Caco-2 (cell line): ENCODE data around the gene ADAM15. TPM values are rescaled to one million over a fixed set of nuclear protein-coding genes. Genes with fewer than 3 reads are reported as not detected.
A peak's percentile ranks its signal among the peaks of the same experiment; 100 is the strongest.

Experiments
- BruUV-seq: library from RNA; stranded (reverse); fragments of 400-500 nt; replicated peaks from 2 replicates; lab custom pipeline; 2021; lab: Mats Ljungman, UMichigan
- CTCF ChIA-PET: fragments of 300-600 bp; sonication (Branson Sonifier 250); formaldehyde crosslinking; loops from one replicate; lab custom pipeline; 2022; ENCODE audit warnings: antibody characterized with exemption; lab: Charles Lee
- POLR2A ChIA-PET: fragments of 300-600 bp; sonication (Branson Sonifier 250); formaldehyde crosslinking; loops from one replicate; lab custom pipeline; 2022; ENCODE audit warnings: antibody characterized with exemption; lab: Charles Lee
- DNase-seq, 2 experiments: peaks; one replicate each; pipeline versions ENCODE4 v3.0.0 to v3.0.0-alpha.2; 2020 to 2022
- H3K27me3 ChIP-seq: replicated peaks from 2 replicates; pipeline ENCODE4 v1.6.0; 2011; ENCODE audit warnings: low read length; ENCODE audit not compliant: control insufficient read depth, insufficient read depth
- H3K36me3 ChIP-seq: 2 replicates; pipeline ENCODE4 v1.5.1; 2011; ENCODE audit warnings: low read length; ENCODE audit not compliant: control insufficient read depth, insufficient read depth
- H3K4me1 ChIP-seq: fragments of 250-450 bp; sonication (Bioruptor Pico); 2 replicates; pipeline ENCODE4 v1.5.1; 2020; ENCODE audit warnings: mild to moderate bottlenecking
- H3K4me3 ChIP-seq: 2 replicates; pipeline ENCODE4 v1.5.1; 2011; ENCODE audit warnings: low read depth, mild to moderate bottlenecking, control low read depth, low read length
- H3K9me3 ChIP-seq: fragments of 250-450 bp; sonication (Bioruptor Pico); 2 replicates; pipeline ENCODE4 v1.5.1; 2020; ENCODE audit warnings: mild to moderate bottlenecking, moderate library complexity
- H3K27ac Mint-ChIP-seq: one replicate; pipeline ENCODE4 v1.8.0; 2022; ENCODE audit warnings: mixed read lengths; ENCODE audit not compliant: unreplicated experiment
- H3K27me3 Mint-ChIP-seq: one replicate; pipeline ENCODE4 v1.8.0; 2022; ENCODE audit warnings: mixed read lengths; ENCODE audit not compliant: insufficient read depth, unreplicated experiment
- H3K36me3 Mint-ChIP-seq: one replicate; pipeline ENCODE4 v1.8.0; 2022; ENCODE audit warnings: mild to moderate bottlenecking, mixed read lengths; ENCODE audit not compliant: insufficient read depth, unreplicated experiment
- H3K4me1 Mint-ChIP-seq: one replicate; pipeline ENCODE4 v1.8.0; 2022; ENCODE audit warnings: low read depth, mixed read lengths; ENCODE audit not compliant: unreplicated experiment
- H3K4me3 Mint-ChIP-seq: one replicate; pipeline ENCODE4 v1.8.0; 2022; ENCODE audit warnings: mild to moderate bottlenecking, moderate library complexity, mixed read lengths; ENCODE audit not compliant: unreplicated experiment
- H3K9me3 Mint-ChIP-seq: one replicate; pipeline ENCODE4 v1.8.0; 2022; ENCODE audit warnings: mixed read lengths; ENCODE audit not compliant: unreplicated experiment
- intact Hi-C: fragments of 100-400 bp; cut with micrococcal nuclease; formaldehyde crosslinking; loops from one replicate; pipeline ENCODE4 v1.10.0; 2022; ENCODE audit not compliant: unreplicated experiment
- total RNA-seq: library from RNA; stranded (reverse); gene quantifications from 2 replicates; pipeline ENCODE4 v1.2.3, GENCODE V29; 2022
- TF ChIP-seq, protein P1 (sequence below), 2 experiments: fragments of 200-600 bp in 1 of 2; IDR thresholded peaks; 1 replicate in 1 of 2; 2 replicates in 1 of 2; pipeline versions ENCODE4 v1.5.1 to v1.8.0; 2011 to 2022; ENCODE audit warnings: antibody characterized with exemption in 1 of 2, control low read depth in 1 of 2, inconsistent platforms in 1 of 2, low read depth in 1 of 2, low read length in 1 of 2, mild to moderate bottlenecking in 1 of 2, moderate library complexity in 1 of 2; ENCODE audit not compliant: insufficient read depth in 1 of 2, severe bottlenecking in 1 of 2, unreplicated experiment in 1 of 2

The ADAM15 gene
- total RNA-seq, 1 experiment from 2014 or later = 44.0 TPM

GRCh38 chr1:155063550-155064110 lies 12.5 kb downstream of the ADAM15 start, which contains the start of gene EFNA4:
EFNA4 (plus strand) TSS chr1:155063740; CDS start chr1:155063824, 84 bp downstream.
- H3K4me3 Mint-ChIP-seq = peak within 1 kb of the TSS; percentile 86
- 0 out of 2 replicates have a peak, but pooled peaks cover 19% of the 10 kb centered on the region for H3K4me1 ChIP-seq
- TF ChIP-seq, protein P1, sequence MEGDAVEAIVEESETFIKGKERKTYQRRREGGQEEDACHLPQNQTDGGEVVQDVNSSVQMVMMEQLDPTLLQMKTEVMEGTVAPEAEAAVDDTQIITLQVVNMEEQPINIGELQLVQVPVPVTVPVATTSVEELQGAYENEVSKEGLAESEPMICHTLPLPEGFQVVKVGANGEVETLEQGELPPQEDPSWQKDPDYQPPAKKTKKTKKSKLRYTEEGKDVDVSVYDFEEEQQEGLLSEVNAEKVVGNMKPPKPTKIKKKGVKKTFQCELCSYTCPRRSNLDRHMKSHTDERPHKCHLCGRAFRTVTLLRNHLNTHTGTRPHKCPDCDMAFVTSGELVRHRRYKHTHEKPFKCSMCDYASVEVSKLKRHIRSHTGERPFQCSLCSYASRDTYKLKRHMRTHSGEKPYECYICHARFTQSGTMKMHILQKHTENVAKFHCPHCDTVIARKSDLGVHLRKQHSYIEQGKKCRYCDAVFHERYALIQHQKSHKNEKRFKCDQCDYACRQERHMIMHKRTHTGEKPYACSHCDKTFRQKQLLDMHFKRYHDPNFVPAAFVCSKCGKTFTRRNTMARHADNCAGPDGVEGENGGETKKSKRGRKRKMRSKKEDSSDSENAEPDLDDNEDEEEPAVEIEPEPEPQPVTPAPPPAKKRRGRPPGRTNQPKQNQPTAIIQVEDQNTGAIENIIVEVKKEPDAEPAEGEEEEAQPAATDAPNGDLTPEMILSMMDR (IDR thresholded peaks at IDR 0.05; ENCODE audit: insufficient read depth in 1 of 2, low read depth in 1 of 2, low read length in 1 of 2, severe bottlenecking in 1 of 2, unreplicated experiment in 1 of 2) = no peak
- H3K4me1 Mint-ChIP-seq = peaks cover 22% of the 10 kb centered on the region
- peaks cover 2% of the 10 kb centered on the region; the same call in 1 of the 2 replicates for H3K36me3 ChIP-seq
- ChIA-PET CTCF (interaction anchor here (0.6 to 3.7 kb wide), 3 partner anchors 13 to 23 kb away, joined by 4 to 39 read pairs (median 11); partner anchors contain the start of gene ADAM15), POLR2A (interaction anchor here (0.5 to 1.6 kb wide), 4 partner anchors 12 to 794 kb away, joined by 3 to 6 read pairs (median 4); partner anchors contain the start of genes ADAM15, EFNA3 and GON4L)
- H3K9me3 Mint-ChIP-seq = no peaks in the 10 kb centered on the region
- H3K27ac Mint-ChIP-seq = peak within 1 kb of the TSS; percentile 22
- H3K4me3 ChIP-seq = peak within 1 kb of the TSS; percentile 64
- no peaks in the 10 kb centered on the region for H3K9me3 ChIP-seq
- H3K27me3 Mint-ChIP-seq = no peaks in the 10 kb centered on the region
- no peaks in the 10 kb centered on the region for H3K27me3 ChIP-seq
- peak; percentile 91 for DNase-seq
- intact Hi-C loops = loop anchor here (1.0 to 5.0 kb wide), 4 partner anchors 21 to 106 kb away; partner anchors contain the start of genes CKS1B, PBXIP1, SHC1 and ZBTB7B
- BruUV-seq = no TSS peak
- H3K36me3 Mint-ChIP-seq = peaks cover 21% of the 10 kb centered on the region

- peaks cover 22% of the 10 kb centered on the region for H3K4me1 Mint-ChIP-seq
- Histone ChIP-seq H3K36me3 (peaks cover 2% of the 10 kb centered on the region; the same call in 1 of the 2 replicates), H3K9me3 (no peaks in the 10 kb centered on the region), H3K27me3 (no peaks in the 10 kb centered on the region), H3K4me3 (peak overlapping the region; percentile 64), H3K4me1 (peaks cover 22% of the 10 kb centered on the region)
- peak overlapping the region; percentile 22 for H3K27ac Mint-ChIP-seq
- H3K9me3 Mint-ChIP-seq = no peaks in the 10 kb centered on the region
- ChIA-PET CTCF (interaction anchor here (0.6 to 3.7 kb wide), 4 partner anchors 13 to 47 kb away, joined by 3 to 39 read pairs (median 7); partner anchors contain the start of genes ADAM15 and EFNA3), POLR2A (interaction anchor here (0.5 to 1.6 kb wide), 2 partner anchors 14 to 65 kb away, joined by 3 to 6 read pairs; partner anchors contain the start of gene EFNA3)
- intact Hi-C loops = loop anchor here (5.0 kb wide), 2 partner anchors 92 to 107 kb away; partner anchors contain the start of genes CKS1B, PBXIP1 and SHC1
- TSS peak; percentile 76 for BruUV-seq
- TF ChIP-seq, protein P1 (IDR thresholded peaks at IDR 0.05; ENCODE audit: insufficient read depth in 1 of 2, low read depth in 1 of 2, low read length in 1 of 2, severe bottlenecking in 1 of 2, unreplicated experiment in 1 of 2) = no peak
- no peaks in the 10 kb centered on the region for H3K27me3 Mint-ChIP-seq
- peaks cover 26% of the 10 kb centered on the region for H3K36me3 Mint-ChIP-seq
- peak overlapping the region; percentile 86 for H3K4me3 Mint-ChIP-seq
- peak in 1 of 2 experiments; percentile 66 for DNase-seq
Measured at GRCh38 chr1:155064111-155064831, 13.2 kb downstream of the ADAM15 start.
